T47D (cell line): ENCODE data around the gene OGN.

Experiments used
- DNase-seq, 2 experiments: peaks; one replicate each; pipeline versions ENCODE4 v3.0.0 to v3.0.0-alpha.2; 2011 to 2012; ENCODE audit warnings: low read depth in 1 of 2, low spot score in 1 of 2
- JUND ChIP-seq: IDR thresholded peaks from 2 replicates; pipeline ENCODE4 v1.6.1; 2012; ENCODE audit warnings: low read depth
- in situ Hi-C: cut with HindIII; loops from 2 replicates; pipeline ENCODE4 v1.10.0; 2016; ENCODE audit warnings: low sequenced_read_pairs, low pct_unique_long_range_greater_than_20kb

Gene OGN

DNA sequence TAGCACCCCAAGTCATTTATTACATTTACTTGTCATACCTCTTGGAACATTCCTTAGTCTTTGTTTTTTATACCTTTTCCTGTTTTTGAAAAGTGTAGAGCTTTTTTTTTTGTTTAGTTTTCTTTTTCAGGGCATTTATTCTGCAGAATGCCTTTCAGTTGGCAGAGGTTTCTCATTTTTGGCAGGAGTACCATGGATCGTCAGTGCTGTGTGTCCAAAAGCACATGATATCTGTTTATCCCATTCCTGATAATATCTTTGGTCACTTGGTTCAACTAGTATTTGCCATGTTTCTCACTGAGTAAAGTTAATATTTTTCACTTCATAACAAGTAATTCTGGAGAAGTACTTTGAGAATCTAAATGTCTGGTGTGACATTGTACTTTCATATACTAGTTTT is 10.7 kb downstream of the OGN start:
- no peak for DNase-seq
- in situ Hi-C loops, result no loop called here
- TF ChIP-seq JUND, result no peak

DNA sequence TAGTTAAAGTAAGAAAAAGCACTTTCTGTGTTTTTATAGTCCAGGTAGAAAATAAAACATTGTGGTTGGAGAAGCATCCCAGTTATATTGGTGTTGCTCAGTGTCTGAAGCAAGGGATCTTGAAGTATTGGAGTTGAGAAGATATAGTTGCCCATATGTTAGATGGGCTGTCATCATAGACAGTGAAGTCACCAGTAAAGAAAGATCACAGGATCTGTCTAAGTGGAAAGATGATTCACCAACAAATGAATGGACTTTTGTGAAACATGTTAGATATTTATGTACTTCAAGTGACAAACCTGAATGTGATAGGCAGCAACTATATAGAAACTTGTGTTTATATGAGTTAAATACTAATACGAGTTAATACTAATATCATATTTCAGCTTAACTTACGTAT is 11.7 kb downstream of the OGN start:
- no peak for TF ChIP-seq JUND
- no peak for DNase-seq
- in situ Hi-C loops, result no loop called here

DNA sequence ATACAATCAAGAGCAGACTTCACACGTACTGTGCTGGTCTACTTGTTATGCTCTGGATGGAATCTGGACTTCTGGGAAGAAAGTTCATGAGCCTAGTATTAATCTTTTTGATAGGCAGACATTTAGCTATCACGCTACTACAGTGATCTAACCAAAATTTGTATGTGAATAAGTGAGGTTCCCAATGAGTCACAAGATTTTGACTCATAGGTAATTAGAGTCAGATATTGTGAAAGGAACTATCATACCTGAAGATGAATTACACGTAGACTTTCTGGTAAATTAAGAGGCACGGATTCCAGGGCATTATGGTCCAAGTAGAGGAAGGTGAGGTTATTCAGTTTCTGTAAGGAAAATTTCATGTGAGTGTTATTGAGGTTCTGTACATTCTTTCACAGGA is 18.4 kb downstream of the OGN start:
- no peak for TF ChIP-seq JUND
- in situ Hi-C loops, result no loop called here
- no peak for DNase-seq

GRCh38 chr9:92385477-92385876 is 18.9 kb downstream of the OGN start:
- TF ChIP-seq JUND, result no peak
- DNase-seq, result no peak
- in situ Hi-C loops, result no loop called here

GRCh38 chr9:92385001-92385400 is 19.4 kb downstream of the OGN start:
- in situ Hi-C loops, result no loop called here
- TF ChIP-seq JUND, result no peak
- DNase-seq, result no peak

DNA sequence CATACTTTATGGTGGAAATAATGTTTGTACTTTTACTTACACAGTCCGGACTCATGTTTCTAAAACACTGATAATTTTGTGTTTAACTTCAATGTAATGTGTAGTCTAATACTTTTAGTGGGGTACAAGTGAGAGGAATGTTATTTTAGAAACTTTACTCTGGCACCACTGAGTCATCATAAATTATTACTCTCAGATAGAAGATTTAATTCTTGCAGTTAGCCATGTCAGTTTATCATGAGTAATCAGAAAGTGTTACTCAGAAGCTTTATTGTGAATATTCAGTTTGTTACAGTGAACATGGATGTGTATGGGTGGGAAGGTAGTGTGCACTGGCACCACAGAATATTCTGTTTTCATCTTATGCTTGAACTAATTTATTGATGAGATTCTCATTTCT is 20.0 kb downstream of the OGN start:
- no peak for DNase-seq
- in situ Hi-C loops, result no loop called here

DNA sequence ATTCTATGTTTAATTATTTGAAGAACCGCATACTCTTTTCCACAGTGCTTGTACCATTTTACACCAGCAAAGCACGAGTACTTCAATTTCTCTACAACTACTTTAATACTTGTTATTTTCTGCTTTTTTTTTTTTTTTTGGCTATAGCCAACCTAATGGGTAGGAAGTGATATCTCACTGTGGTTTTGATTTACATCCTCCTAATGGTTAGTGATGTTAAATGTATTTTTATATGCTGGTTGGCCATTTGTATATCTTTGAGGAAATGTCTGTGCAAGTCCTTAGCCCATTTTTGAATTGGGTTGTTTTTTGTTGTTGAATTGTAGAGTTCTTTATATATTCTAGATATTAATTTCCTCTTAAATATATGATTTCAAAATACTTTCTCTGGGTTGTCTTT is 22.6 kb downstream of the OGN start:
- TF ChIP-seq JUND, result no peak
- in situ Hi-C loops, result no loop called here
- DNase-seq, result no peak

More for the DNA sequence above, 20.0 kb downstream of the OGN start:
- TF ChIP-seq JUND, result no peak

GRCh38 chr9:92380603-92381002 is 23.8 kb downstream of the OGN start:
- TF ChIP-seq JUND, result no peak
- in situ Hi-C loops, result no loop called here
- no peak for DNase-seq

DNA sequence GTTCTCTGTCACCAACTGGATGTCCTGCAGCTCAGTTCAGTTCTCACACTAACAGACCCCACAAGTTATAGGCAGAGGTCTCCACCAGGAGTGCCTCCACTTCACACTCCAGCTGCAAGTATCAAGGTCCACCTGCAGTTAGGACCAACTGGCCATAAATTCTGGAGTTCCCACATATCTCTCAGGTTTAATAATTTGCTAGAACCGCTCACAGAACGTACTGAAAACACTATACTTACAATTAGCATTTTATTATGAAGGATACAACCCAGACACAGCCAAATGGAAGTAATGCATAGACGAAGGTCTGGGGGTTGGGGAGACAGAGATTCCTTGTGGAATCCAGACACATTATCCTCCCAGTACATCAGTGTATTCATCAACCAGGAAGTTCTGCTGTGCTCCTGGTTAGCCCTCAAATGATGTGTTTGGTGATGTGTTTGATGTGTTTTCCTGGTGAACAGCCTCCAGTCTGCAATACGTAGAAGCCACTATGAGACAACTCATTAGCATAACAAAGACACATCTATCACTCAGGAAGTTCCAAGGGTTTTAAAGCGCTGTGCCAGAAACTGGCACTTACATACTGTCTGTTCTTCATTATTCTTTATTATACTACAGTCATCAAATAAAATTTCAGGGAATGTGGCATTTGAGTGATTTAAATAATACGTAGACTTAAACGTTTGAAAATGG is 25.4 kb downstream of the OGN start:
- DNase-seq, result no peak
- in situ Hi-C loops, result no loop called here

GRCh38 chr9:92377876-92378275 is 26.5 kb downstream of the OGN start:
- in situ Hi-C loops, result no loop called here
- DNase-seq, result no peak
- no peak for TF ChIP-seq JUND

More for the DNA sequence above, 25.4 kb downstream of the OGN start:
- no peak for TF ChIP-seq JUND

DNA sequence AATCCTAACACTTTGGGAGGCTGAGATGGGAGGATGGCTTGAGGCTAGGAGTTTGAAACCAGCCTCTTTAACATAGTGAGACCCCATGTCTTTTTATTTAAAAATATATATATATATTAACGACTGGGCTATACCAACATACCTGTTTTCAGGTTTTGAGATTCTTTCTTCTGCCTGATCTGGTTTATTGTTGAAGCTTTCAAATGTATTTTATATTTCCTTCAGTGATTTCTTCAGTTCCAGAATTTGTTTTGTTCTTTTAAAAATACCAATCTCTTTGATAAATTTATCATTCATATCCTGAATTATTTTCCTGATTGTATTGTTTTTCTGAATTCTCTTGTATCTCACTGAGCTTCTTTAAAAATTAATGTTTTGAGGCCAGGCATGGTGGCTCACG is 31.2 kb downstream of the OGN start:
- TF ChIP-seq JUND, result no peak
- in situ Hi-C loops, result no loop called here
- no peak for DNase-seq

GRCh38 chr9:92369075-92369474 is 35.3 kb downstream of the OGN start:
- no peak for DNase-seq
- TF ChIP-seq JUND, result no peak
- in situ Hi-C loops, result no loop called here

DNA sequence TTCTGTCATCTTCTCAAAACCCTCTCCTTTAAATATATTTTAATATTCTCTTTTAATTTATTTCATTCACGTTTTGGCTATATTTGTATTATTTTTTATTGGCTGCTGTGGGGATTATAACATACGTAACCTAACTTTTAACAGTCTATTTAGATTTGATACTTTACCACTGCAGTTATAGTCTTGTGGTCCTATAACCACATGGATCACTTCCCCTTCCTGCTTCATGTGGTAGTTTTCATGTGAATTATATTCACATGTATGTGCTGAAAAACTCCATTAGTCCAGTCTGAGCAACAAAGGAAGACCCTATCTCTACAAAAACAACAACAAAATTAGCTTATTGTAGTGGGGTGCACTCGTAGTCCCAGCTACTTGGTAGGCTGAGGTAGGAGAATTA is 44.3 kb downstream of the OGN start:
- DNase-seq, result no peak
- no peak for TF ChIP-seq JUND
- in situ Hi-C loops, result no loop called here

DNA sequence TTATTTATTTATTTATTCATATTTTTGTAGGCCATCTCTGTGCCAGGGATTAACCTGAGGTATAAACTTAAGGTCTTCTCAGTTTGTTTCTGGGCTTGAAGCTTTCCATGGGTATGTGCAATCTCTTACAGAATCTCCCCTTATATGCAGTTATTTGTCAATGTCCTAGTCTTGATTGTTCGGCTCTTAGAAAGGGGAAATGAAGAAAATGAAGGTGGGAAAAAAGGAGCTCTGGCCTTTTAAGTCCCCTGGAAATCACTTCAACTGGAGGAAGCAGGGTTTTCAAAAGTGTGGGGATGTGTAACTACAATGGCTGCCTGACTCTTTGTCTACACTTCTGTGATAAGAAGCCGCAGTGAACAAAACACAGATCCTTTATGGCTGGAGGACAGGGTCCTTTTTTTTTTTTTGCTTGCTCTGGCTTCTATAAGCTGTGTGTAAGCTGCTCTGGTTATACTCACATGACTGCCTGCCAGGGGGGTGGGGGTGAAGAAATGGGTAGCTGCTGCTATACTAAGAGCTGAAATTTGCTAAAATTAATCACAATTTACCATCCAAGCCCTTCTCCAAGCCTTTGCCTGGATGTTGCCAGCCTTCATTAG is 44.9 kb downstream of the OGN start:
- DNase-seq, result no peak
- TF ChIP-seq JUND, result no peak
- in situ Hi-C loops, result no loop called here
